HG03575 (cell line): ENCODE results near the gene RUBCNL.

ENCODE experiments used
- ATAC-seq: cut with Tn5 transposase; IDR thresholded peaks from one replicate; pipeline ENCODE4 v1.9.1; 2021; ENCODE audit not compliant: unreplicated experiment, insufficient number of reproducible peaks, low FRiP score; ENCODE audit errors: extremely low read depth

Gene RUBCNL

GRCh38 chr13:46317120-46317519 lies 69.9 kb downstream of the RUBCNL start:
- no peak for ATAC-seq

GRCh38 chr13:46315491-46316075 lies 71.5 kb downstream of the RUBCNL start:
- ATAC-seq = no peak

GRCh38 chr13:46315036-46315435 lies 72.0 kb downstream of the RUBCNL start:
- ATAC-seq = no peak

- ATAC-seq = no peak
Observed at GRCh38 chr13:46314587-46314986, 72.5 kb downstream of the RUBCNL start.

GRCh38 chr13:46313432-46314257 lies 73.4 kb downstream of the RUBCNL start:
- no peak for ATAC-seq

- ATAC-seq = no peak
Observed at GRCh38 chr13:46313024-46313423, 74.0 kb downstream of the RUBCNL start.

GRCh38 chr13:46311217-46311616 lies 75.8 kb downstream of the RUBCNL start:
- ATAC-seq = no peak

- no peak for ATAC-seq
Observed at GRCh38 chr13:46310066-46310465, 77.0 kb downstream of the RUBCNL start.

GRCh38 chr13:46307554-46307953 lies 79.5 kb downstream of the RUBCNL start:
- no peak for ATAC-seq

- no peak for ATAC-seq
Observed at GRCh38 chr13:46304546-46304945, 82.5 kb downstream of the RUBCNL start.

GRCh38 chr13:46303742-46304385 lies 83.2 kb downstream of the RUBCNL start:
- ATAC-seq = no peak

- no peak for ATAC-seq
Observed at GRCh38 chr13:46297361-46297811, 89.7 kb downstream of the RUBCNL start.

- ATAC-seq = no peak
Observed at GRCh38 chr13:46296921-46297320, 90.1 kb downstream of the RUBCNL start.

GRCh38 chr13:46296115-46296822 lies 90.8 kb downstream of the RUBCNL start:
- no peak for ATAC-seq

- no peak for ATAC-seq
Observed at GRCh38 chr13:46295491-46296114, 91.4 kb downstream of the RUBCNL start.

GRCh38 chr13:46293436-46293835 lies 93.6 kb downstream of the RUBCNL start:
- ATAC-seq = no peak
